ENCODE measurements around the gene CDH8.

The CDH8 gene

GRCh38 chr16:61654962-61655361, 381.3 kb downstream of the CDH8 start:
- DNase-seq (ENCODE audit: low read depth, low spot score) = no peak

GRCh38 chr16:61653544-61653943, 382.7 kb downstream of the CDH8 start:
- no peak for DNase-seq (ENCODE audit: low read depth, low spot score)

- no peak for DNase-seq (ENCODE audit: low read depth, low spot score)
Measured at GRCh38 chr16:61645561-61645960, 390.7 kb downstream of the CDH8 start.

DNA sequence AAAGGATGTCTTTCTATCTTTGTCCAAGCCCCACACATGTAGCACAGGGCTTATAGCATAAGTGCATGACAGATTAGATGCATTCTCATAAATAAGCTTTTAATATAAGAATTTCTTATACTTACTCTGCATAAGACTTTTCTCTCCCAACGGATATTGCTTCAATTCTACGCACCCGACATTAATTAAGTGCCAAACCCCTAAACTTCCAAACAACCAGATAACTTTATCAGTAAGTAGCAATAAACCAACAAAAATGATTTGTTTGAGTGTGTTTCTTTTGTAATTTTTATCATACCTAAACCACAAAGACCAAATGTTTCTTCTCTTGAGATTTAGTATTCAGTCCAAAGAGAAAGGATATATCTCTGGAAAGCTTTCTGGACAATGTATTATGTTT, 391.5 kb downstream of the CDH8 start:
- DNase-seq (ENCODE audit: low read depth, low spot score) = no peak

DNA sequence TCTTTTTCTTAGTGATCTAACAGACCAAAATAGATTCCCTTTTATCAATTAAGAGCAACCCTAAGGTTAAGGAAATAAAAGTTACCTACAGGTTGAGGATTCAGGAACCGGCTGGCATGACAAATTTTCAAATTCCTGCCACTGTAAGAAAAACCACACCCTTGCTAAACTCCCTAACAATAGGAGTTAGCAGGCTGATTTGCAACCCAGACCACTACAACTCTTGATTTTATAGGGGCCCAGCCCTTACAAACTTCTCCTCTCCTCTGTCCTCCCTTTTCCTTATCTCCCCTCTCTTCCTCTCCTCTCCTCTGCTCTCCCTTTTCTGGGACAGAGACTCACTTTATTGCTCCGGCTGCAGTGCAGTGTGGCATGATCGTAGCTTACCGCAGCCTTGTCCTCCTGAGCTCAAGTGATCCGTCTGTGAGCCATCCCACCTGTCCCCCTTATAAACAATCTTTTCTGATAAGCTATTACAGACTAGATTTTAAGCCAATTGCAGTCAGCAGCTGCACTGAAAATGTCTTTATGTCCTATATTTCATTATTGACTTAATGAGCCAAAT, 418.9 kb downstream of the CDH8 start:
- no peak for DNase-seq (ENCODE audit: low read depth, low spot score)

DNA sequence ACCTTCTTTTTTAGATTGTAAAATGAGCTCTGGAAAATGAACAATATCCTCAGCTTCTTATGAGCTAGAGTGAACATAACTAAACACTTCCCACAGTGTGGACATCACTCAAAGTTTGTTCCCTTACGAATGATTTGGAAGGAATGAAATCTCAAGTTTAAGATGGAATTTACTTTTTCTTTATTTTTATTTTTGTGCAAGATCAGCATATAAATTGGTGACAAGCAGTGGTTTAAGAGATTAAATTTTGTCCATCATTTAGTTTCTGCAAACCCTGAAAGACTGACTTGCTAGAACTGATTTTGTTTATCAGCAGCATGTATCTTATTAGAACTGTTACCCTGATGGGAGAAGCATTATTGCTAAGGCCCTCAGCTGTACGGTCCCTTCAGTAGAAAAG, 420.1 kb downstream of the CDH8 start:
- no peak for DNase-seq (ENCODE audit: low read depth, low spot score)

GRCh38 chr16:61611847-61612491, 424.3 kb downstream of the CDH8 start:
- no peak for DNase-seq (ENCODE audit: low read depth, low spot score)

GRCh38 chr16:61606581-61606980, 429.7 kb downstream of the CDH8 start:
- no peak for DNase-seq (ENCODE audit: low read depth, low spot score)
